Dermis blood vessel endothelial cell (primary cell): ENCODE measurements around the gene PRPSAP2. TPM values are rescaled to one million over a fixed set of nuclear protein-coding genes. Genes with fewer than 3 reads are reported as not detected.

ENCODE experiments used
- total RNA-seq: library from RNA; depleted of rRNA; stranded (reverse); fragments of >200 nt; gene quantifications from 2 replicates; pipeline ENCODE4 v1.2.3, GENCODE V29; 2014

Gene PRPSAP2
- total RNA-seq, 1 donor from 2014 or later, result 51.9 TPM

Other genes with a start within 250 kb of the PRPSAP2 start
- gene TBC1D28, start 213.7 kb upstream of the PRPSAP2 start, total RNA-seq, result not detected in 2 replicates
- gene FOXO3B, start 175.8 kb upstream of the PRPSAP2 start, total RNA-seq, result 3.0 and 4.1 TPM in 2 replicates
- not detected in 2 replicates for gene FBXW10, start 114.1 kb upstream of the PRPSAP2 start, total RNA-seq
- 44.9 and 65.5 TPM in 2 replicates for gene TVP23B, start 76.9 kb upstream of the PRPSAP2 start, total RNA-seq
- not detected in 2 replicates for gene SLC5A10, start 94.0 kb downstream of the PRPSAP2 start, total RNA-seq
- gene FAM83G, start 146.6 kb downstream of the PRPSAP2 start, total RNA-seq, result 12.9 and 15.1 TPM in 2 replicates
- 102 and 150 TPM in 2 replicates for gene GRAP, start 188.8 kb downstream of the PRPSAP2 start, total RNA-seq